NCI-H748 treated with DMSO at 0.1 percent for 48 hours (cell line): ENCODE measurements around the gene PIN4.
"Not testable (repeated sequence)": the region's sequence is repeated elsewhere in the genome, so short reads cannot be mapped to it uniquely, and the experiment has no call there.

ENCODE experiments used
- DNase-seq: peaks from one replicate; lab custom pipeline; 2025; lab: John Stamatoyannopoulos, UW

PIN4 gene

GRCh38 chrX:72201836-72202536 is 20.4 kb downstream of the PIN4 start:
- DNase-seq: no peak

- DNase-seq: no peak
Measured at GRCh38 chrX:72202792-72203401, 21.3 kb downstream of the PIN4 start.

- no peak for DNase-seq
Measured at GRCh38 chrX:72203421-72203820, 21.9 kb downstream of the PIN4 start.

GRCh38 chrX:72205706-72206105 is 24.1 kb downstream of the PIN4 start:
- DNase-seq: no peak

- DNase-seq: no peak
Measured at GRCh38 chrX:72207366-72207765, 25.8 kb downstream of the PIN4 start.

- no peak for DNase-seq
Measured at GRCh38 chrX:72208126-72208800, 26.7 kb downstream of the PIN4 start.

GRCh38 chrX:72216973-72217372 is 35.4 kb downstream of the PIN4 start:
- DNase-seq: no peak

GRCh38 chrX:72220375-72220774 is 38.8 kb downstream of the PIN4 start:
- DNase-seq: not testable (repeated sequence)

GRCh38 chrX:72230290-72230689 is 48.7 kb downstream of the PIN4 start:
- DNase-seq: no peak

GRCh38 chrX:72236841-72237240 is 55.3 kb downstream of the PIN4 start:
- no peak for DNase-seq

- DNase-seq: no peak
Measured at GRCh38 chrX:72238183-72238582, 56.6 kb downstream of the PIN4 start.

GRCh38 chrX:72238721-72239475 is 57.3 kb downstream of the PIN4 start, which contains the start of gene ERCC6L:
Gene ERCC6L, minus strand, starts transcription at chrX:72239027. Its CDS starts 116 bp downstream, at chrX:72238911.
- peak; percentile 53 for DNase-seq

- DNase-seq: no peak
Measured at GRCh38 chrX:72240976-72241375, 59.4 kb downstream of the PIN4 start.

GRCh38 chrX:72243472-72243871 is 61.9 kb downstream of the PIN4 start:
- DNase-seq: no peak

GRCh38 chrX:72245461-72246089 is 64.0 kb downstream of the PIN4 start:
- peak; percentile 71 for DNase-seq

- no peak for DNase-seq
Measured at GRCh38 chrX:72247206-72247942, 65.8 kb downstream of the PIN4 start.
